CD1c-positive myeloid dendritic cell (primary cell): ENCODE results near the gene COL26A1.
"Not testable (repeated sequence)": the region's sequence is repeated elsewhere in the genome, so short reads cannot be mapped to it uniquely, and the experiment has no call there.

Source experiments
- DNase-seq: peaks from one replicate; pipeline ENCODE4 v3.0.0-alpha.2; 2016; ENCODE audit errors: extremely low spot score

The COL26A1 gene

GRCh38 chr7:101402081-101402779, 39.6 kb downstream of the COL26A1 start:
- DNase-seq, result no peak

DNA sequence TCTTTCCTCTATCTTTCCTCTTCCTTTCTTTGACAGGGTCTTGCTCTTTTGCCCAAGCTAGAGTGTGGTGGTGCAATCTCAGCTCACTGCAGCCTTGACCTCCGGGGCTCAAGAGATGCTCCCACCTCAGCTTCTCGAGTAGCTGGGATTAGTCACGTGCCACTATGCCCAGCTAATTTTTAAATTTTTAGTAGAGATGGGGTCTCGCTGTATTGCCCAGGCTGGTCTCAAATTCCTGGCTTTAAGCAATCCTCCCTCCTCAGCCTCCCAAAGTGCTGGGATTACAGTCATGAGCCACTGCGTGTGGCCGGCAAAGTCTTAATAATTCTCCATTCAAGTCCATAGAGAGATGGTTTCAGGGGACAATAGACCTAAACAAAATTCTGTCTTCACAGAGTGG, 40.2 kb downstream of the COL26A1 start:
- no peak for DNase-seq

- no peak for DNase-seq
Observed at GRCh38 chr7:101405474-101406067, 42.9 kb downstream of the COL26A1 start.

GRCh38 chr7:101410743-101411507, 48.2 kb downstream of the COL26A1 start:
- peak; percentile 22 for DNase-seq

DNA sequence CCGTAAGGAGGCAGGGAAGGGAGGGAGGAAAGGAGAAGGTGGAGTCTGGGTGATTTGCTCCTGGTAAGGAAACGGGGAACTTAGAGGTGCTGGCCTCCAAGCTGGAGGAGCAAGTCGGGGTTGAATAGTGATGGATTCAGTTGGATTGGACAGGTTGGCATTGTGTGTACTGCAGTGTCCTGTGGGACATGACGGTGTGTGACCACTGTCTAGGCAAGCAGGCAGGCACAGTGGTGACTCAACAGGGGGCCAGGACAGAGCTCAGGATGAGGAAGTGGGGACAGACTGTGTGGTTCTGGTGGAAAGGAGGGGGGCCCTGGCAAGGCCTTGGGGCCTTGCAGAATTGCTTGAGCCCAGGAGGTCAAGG, 48.8 kb downstream of the COL26A1 start:
- peak; percentile 43 for DNase-seq

- DNase-seq, result no peak
Observed at GRCh38 chr7:101412976-101413375, 50.3 kb downstream of the COL26A1 start.

- no peak for DNase-seq
Observed at GRCh38 chr7:101418694-101419093, 56.0 kb downstream of the COL26A1 start.

GRCh38 chr7:101419831-101420230, 57.2 kb downstream of the COL26A1 start:
- no peak for DNase-seq

DNA sequence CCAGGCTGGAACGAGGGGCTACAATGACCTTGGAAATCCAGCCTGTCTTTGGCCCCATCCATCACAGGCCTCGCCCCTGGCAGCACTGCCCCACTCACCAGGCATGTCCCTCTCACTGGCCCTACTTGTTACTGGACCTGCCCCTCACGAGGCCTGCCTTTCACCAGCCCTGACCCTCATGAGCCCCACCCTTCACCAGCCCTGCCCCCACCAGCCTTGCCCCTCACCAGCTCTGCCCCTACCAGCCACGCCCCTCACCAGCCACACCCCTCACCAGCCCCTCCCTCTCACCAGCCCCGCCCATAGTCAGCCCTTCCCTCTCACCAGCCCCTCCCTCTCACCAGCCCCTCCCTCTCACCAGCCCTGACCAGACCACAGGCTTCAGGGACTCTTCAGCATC, 57.8 kb downstream of the COL26A1 start:
- no peak for DNase-seq

GRCh38 chr7:101422356-101423195, 59.9 kb downstream of the COL26A1 start:
- DNase-seq, result no peak

DNA sequence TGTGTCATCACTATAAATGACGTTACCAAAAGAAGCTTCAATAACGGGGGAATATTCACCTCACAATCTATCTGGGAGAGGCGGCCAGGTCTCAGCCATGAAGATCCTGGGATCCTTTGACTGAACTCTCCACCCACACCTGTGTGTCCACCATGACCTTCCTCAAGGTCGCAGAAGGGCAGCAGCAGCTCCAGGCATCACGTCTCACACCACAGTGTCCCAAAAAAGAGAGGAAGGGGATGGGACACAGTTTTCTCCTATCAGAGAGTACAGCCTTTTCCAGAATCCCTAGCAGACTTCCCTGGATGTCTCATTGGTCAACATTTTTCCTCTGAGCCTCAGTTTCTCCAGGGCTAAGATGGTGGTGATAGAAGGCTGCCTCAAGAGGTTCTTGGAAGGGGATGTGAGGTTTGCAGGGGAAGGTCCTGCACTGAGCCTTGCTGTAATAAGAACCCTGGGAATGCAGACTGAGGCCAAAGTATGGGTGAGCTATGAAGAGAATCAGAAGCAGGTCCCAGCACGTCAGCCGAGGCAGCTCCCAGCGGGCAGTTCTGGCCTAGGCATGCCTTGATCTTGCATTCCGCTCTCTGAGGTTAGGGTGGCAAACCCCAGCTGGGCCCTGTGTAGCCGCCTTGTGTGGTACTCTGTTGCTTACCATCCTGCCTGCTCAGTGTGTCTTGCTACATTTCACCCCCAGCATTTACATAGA, 63.8 kb downstream of the COL26A1 start:
- DNase-seq, result no peak

GRCh38 chr7:101428093-101428866, 65.6 kb downstream of the COL26A1 start:
- no peak for DNase-seq

GRCh38 chr7:101432316-101432715, 69.6 kb downstream of the COL26A1 start:
- DNase-seq, result no peak

DNA sequence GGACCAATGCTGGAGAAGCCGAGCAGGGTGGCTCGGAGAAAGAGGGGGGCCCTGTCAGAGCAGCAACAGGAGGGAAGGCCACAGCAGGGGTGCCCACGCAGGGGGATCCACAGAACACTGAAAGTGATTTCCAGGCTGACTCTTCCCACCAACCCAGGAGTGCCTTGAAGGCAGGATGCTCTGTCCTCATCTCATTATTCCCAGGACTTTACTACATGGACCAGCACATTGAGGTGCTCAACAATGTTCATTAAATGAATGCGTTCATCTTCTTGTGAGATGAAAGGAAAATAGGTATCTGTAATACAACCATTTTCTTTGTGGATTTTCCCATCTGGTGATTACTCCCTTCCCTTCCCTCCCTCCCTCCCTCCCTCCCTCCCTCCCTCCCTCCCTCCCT, 71.0 kb downstream of the COL26A1 start:
- no peak for DNase-seq

DNA sequence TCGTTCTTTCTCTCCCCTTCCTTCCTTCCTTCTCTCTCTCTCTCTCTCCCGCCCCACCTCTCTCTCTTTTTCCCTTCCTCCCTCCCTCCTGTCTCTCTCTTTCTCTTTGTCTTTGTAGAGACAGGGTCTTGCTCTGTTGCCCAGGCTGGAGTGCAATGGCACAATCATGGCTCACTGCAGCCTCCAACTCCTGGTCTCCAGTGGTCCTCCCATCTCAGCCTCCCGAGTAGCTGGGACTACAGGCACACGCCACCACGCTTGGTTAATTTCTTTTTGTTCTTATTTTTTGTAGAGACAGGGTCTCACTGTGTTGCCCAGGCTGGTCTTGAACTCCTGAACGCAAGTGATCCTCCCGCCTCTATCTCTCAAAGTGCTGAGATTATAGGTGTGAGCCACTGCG, 71.5 kb downstream of the COL26A1 start:
- not testable (repeated sequence) for DNase-seq

GRCh38 chr7:101435461-101436220, 73.0 kb downstream of the COL26A1 start:
- no peak for DNase-seq

DNA sequence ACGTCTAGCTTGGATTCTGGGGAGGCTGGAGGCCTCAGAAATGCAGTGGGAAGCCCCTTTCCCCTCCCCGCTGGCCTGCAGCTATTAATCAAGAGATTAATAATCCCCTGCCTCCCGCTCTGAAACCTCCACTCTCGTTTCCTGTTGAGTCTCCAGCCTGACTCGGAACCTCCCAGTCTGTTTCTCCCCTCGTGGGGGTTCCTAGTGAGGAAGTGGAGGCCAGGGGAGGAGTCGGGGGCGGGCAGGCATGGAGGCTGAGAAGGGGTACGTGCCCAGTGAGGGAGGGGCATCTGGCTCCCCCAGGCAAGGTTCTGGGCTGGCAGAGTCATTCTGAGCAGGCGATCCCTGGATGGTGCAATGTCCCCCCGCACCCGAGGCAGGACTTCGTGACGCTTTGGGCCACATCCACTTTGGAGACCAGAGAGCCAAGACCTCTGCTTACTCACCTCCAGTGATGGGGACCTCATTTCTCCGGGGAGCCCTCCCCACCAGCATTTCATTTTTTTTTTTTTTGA, 73.6 kb downstream of the COL26A1 start:
- DNase-seq, result no peak

DNA sequence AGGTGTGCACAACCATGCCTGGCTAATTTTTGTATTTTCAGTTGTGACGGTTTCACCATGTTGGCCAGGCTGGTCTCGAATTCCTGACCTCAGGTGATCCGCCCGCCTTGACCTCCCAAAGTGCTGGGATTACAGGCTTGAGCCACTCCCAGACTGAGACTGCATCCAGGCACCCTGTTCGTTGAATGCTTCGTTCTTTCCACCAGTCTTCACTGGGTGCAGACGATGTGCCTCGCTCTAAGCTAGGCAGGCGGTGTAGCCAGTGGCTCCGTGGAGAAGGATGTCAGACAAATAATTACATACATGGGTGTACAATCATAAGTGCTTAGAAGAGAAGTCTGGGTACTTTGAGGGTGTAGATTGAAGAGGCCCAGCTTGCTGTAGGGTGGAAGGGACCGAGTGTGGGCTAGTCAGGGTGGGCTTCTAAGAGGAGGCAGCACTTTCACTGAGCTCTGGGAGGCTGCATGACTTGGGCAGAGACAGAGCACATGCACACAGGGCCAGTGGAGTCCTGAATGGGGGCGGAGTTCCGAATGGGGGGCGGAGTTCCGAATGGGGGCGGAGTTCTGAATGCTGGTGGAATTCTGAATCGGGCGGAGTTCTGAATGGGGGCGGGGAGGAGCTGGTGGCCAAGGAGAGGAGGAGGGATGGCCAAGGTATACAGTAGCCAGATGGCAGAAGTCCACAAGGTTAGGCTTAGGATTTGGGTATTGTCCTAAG, 74.3 kb downstream of the COL26A1 start:
- DNase-seq, result no peak

DNA sequence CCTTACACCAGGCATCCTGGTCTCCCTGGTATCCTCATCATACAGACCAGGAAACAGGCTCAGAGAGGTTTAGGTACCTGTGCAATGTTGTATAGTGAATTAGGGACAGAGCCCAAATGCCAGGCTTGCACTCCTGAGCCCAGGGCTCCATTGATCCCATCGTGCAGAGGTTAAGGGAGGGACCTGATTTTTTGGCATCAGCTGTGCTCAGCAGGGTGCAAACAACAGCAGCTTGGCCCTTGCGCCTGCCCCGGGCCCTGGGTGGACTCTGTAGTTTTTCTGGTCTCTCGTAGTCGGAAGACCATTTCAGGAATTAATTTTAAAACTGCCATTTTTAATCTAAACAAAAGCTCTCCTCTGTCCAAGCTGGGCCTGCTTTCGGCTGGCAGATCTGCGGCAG, 79.2 kb downstream of the COL26A1 start:
- DNase-seq, result no peak
